AG08396 (cell line): Measurements from ENCODE around the gene NT5E.
"Not testable (repeated sequence)": the region's sequence is repeated elsewhere in the genome, so short reads cannot be mapped to it uniquely, and the experiment has no call there.

ENCODE experiments used
- DNase-seq: peaks from one replicate; pipeline ENCODE4 v3.0.0; 2012; ENCODE audit warnings: low spot score, mixed read lengths

The NT5E gene

DNA sequence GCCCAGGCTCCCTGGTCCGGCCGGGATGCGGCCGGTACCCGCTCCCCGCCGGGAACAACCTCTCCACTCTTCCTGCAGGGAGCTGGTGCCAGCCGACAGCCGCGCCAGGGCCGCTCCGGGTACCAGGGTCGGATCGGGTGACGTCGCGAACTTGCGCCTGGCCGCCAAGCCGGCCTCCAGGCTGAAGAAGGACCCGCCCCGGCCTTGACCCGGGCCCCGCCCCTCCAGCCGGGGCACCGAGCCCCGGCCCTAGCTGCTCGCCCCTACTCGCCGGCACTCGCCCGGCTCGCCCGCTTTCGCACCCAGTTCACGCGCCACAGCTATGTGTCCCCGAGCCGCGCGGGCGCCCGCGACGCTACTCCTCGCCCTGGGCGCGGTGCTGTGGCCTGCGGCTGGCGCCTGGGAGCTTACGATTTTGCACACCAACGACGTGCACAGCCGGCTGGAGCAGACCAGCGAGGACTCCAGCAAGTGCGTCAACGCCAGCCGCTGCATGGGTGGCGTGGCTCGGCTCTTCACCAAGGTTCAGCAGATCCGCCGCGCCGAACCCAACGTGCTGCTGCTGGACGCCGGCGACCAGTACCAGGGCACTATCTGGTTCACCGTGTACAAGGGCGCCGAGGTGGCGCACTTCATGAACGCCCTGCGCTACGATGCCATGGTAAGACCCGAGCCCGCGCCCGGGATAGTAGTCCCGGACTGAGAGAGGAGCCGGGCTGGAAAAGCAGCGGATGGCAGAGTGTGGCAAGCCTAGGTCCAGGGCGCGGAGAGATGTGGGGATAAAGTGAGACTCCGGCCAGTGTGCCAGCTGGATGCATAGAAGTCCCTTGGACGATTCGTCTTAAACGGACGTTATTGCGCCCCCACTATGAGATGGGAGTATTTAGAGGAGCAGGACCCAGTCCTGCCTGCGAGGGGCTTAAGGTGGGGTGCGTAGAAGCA lies at the start of gene NT5E:
TSS of gene NT5E (plus strand) at position 266 of the 942 bp plus-strand sequence. CDS start at position 323, 57 bp downstream.
- DNase-seq, result peak; percentile 88

DNA sequence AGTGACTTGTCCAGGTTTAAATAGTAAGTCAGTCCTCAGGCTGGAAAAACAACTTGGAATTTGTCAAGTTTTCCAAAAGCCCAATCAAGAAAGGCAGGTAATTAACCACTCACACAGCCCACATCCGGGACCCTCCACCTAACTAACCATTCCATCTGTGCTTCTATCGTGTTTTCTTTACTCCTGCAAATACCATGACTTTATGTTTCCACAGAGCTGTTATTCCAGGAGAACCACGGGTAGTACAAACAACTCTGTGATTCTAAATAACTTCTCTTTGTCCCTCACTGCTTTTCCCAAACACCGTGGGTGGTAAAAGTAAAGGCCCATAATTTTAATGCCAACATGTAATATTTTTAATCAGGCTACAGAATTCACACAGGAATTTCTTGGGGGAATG lies 49.6 kb upstream of the NT5E start:
- no peak for DNase-seq

DNA sequence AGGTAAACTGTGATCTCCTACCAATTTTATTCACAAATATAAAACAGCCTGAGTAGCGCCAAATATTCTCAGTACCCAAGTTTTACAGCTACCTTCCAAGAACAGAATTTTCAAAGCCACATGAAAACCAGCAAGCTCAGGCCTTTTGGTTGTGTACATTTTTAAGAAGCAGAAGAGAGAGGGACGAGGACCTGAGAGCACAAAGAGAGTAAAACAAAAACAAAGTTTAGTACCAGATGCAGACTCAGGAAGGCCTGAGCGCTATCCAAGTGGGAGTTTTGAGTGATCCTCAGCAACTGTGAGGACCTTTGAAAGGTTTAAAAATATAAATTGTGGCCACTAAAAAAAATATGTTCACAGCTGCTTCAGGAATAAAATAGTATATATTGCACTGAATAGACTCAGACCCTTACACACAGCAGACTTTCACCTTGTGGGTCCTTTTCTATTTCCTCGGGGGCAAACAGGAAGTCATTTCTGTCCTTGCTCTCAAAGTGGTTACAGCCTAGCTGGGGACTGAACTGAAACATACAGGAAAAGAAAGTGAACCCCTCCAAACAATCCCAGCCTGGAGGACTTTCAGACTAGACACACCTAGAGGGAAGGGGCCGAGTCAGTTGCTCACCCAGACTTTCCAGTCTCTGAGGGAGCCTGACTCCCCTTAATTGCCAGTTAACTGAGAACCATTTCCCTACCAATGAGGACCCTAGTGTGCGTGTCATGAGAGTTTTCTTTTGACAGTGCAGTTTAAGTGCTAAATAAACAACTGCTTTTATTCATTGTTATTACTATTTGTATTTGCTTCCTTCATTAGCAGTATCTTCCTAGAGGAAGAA lies 48.5 kb upstream of the NT5E start:
- DNase-seq, result no peak

DNA sequence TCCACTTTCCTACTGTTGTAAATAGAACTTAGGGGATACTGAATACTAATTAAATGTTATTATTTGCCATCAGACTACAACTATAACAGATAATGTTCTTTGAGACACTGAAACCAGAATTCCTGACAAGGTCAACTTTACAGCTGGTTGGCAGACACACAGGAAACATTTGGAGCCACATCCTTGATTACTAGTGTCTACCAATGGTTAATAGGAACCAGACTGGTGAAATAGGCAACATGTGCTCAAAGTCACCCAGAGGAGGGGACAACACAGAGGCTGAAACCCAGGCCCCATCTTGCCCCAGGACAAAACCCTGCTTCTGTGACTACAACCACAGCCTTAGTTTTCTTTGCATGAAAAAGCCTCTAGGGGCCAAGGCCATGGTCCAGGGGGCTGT lies 47.8 kb upstream of the NT5E start:
- no peak for DNase-seq

DNA sequence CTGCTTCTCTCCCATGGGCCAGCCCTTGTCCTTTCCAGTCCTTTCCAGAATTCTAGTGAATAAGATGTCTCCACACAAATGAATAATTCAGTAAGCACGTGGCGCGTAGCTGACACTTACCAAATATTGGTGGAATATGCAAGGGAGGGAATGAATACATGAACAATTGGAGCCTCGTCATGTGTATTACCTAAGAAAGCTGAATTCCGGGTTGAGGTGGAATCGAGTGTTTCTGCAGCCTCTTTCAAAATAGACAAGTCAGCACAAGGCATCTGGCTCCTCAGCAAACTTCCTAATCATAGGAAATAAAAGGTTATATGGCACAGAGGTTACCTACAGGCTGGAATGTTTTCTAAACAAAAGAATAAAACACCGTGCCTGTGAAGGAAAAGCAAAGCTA lies 47.0 kb upstream of the NT5E start:
- DNase-seq, result no peak

DNA sequence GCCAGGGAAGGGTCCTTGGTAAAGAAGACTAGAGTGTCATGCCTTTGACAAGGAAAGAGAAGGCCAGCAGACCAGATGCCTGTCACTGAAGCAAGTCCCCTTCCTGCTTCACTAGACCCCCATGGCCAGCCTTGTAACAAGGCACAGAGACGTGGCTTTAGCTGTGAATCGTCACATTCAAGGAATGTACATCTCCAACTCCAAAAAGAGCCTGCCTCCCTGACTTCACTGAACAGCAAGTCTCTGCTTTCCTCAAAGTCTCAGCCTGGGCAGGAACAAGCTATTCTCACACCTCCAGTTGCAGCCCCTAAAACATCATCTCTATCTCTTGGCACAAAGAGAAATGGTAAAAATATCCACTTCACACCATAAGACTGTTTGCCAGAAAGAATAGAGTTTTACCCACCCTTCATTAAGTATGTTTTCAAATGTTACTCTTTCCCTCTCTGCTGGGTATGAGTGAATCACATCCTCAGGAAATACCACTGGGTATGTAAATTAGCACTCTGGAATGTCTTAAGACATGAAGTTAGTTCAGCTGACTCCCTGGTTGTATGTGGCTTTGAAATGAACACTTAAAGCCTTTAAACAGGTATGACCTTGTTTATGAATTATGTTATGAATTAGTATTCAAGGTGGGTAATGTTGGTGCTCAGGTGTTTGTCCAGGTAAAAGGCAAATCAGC lies 46.4 kb upstream of the NT5E start:
- peak; percentile 59 for DNase-seq

DNA sequence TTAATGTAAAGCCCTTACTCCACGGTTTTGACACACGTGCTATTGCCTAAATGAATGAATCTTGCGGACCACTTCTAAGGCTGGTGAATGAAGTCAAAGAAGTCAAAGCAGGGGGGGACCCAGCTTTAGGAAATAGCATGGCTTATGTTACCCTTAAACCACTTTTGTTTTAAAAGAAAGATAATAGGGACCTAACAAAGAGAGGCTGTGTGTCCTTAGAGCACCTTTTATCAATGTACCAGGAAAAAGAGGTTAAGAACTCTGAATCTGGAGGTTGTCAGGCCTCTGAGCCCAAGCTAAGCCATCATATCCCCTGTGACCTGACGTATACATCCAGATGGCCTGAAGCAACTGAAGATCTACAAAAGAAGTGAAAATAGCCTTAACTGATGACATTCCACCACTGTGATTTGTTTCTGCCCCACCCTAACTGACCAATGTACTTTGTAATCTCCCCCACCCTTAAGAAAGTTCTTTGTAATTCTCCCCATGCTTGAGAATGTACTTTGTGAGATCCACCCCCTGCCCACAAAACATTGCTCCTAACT lies 45.8 kb upstream of the NT5E start:
- not testable (repeated sequence) for DNase-seq

DNA sequence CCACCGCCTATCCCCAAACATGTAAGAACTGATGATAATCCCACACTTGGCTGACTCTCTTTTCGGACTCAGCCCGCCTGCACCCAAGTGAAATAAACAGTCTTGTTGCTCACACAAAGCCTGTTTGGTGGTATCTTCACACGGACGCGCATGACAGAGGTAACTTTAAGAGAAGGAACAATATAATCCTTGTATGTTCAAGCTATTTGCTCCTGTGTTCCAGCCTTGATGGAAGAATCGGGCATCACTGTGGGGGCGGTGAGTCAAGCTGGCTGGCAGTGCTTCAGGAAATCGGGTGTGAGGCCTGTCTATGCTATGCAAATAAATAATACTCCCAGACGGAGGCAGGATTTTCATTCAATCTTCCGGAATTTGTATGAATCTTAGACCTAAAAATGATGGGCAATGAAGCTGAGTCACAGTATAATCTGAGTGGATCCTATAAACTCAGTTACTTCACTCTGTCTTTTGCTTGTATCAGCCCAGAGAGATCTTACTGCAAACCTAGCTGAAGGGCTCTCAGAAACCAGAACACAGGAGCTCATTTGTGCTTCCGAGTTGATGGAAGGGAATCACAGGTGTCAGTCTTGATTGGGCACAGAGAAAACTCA lies 45.2 kb upstream of the NT5E start:
- DNase-seq, result peak; percentile 72

DNA sequence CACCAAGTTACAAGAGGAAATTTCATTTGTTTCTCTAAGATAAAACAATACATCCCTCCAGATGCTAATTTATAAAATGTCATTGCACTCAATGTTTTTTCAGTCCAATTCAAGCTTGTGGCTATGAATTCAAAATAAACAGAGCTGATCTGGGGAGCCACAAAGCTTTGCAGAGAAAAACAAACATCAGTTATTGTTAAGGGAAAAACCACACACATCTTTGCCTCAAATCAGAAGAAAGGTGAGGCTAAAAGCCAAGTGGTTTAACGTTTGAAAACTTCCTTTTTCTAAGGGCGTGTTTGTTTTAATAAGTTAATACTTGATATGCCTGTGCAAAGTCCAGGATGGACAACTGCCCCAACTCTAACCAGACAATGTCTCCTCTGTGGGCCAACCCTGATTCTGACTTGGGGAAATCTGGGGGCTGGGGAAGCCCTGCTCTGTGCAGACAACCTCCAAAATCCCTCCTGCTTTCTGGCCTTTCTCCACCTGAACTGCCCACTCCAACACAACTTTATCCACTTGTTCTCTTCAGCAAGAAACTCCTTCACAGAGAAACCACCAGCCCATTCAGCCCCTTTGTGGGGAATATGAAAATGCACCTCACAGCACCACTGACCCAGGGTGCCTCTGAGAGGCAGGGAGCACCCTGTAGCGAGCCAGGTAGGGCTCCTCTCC lies 44.6 kb upstream of the NT5E start:
- DNase-seq, result no peak

DNA sequence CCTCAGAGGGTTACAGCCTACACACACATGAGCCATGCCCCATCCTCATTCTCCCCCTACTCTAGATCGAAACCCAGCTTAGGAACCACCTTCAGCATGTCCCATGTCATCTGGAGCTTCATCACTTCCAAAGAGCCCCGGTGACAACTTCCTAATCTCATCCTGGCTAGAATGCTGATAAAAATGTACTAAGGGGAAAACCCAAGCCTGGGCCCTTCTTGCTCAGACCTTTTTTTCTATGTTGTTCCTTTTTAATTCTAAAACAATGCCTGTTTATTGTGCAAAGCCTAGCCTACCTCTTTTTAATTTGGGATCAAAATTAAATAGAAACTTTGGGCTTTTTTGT lies 44.1 kb upstream of the NT5E start:
- DNase-seq, result no peak

DNA sequence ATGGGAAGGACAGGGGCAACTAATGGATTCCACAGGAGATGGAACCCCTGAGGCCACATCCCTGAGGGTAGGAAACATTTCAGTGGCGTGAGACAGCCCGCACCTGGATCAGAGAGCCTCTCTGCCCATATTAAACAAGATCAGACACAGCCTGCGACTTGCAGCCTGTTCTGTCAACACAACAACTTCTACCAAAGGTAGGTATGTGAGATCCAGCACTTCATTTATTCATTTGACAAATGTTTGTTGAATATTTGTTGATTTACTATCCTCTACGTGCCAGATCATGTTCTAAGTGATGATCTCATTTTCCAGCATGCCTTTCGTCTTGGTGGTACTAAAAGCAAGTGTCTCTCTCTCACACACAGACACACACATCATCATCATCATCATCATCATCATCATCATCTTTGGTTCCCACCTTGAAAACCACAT lies 43.2 kb upstream of the NT5E start:
- DNase-seq, result no peak

DNA sequence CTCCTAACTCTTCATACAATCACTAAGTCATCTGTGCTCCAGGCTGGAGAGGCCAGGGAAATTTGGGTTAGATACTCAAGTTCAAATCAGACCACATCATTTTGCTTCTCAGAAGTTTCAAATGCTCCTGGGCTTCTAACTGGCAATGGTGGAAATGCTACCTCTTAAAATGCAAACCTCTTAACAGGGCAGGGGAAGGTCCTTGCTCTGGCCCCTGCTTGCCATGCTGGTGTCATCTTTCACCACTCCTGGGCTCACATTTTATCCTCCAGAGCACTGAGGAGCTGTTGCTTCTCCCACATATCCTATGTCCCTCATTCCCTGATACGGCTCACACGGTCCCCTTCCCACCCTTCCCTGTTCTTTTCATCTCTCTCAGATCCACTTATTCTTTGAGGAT lies 41.8 kb upstream of the NT5E start:
- no peak for DNase-seq

DNA sequence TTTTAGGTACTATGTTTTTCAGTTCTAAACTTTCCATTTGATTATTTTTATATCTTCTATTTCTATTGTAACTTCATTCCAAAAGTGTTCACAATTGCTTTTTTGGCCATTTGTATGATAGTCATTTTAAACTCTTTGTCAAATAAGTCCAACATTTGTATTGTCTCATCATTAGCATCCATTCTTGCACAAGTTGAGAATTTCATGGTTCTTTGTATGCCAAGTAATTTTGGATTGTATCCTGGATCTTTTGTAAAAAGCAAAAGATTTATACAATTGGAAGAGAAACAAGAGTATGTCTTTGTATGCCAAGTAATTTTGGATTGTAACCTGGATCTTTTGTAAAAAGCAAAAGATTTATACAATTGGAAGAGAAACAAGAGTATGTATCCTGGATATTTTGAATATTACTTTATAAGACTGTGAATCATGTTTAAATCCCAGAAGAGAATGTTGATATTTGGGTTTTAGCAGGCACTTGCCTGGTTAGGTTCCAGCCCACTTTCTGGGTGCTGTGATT lies 36.9 kb upstream of the NT5E start:
- no peak for DNase-seq

DNA sequence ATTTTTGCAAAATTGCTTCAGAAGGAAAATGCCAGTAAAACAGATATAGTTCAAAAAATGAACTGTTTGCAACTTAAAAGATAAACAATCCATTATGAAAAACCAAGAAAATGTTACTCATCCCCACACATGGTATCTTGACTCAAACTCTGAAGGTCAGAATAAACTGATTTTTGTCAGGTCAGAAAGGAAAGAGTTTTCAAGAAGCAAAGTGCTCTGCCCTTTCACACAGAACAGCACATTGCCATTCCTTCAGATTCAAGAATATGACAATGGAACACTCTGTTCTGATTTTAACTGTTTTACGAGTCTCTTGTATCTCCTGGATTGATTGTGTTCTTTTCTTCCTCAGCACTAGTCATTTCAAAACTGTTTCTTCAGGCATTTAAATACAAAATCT lies 33.8 kb upstream of the NT5E start:
- no peak for DNase-seq

DNA sequence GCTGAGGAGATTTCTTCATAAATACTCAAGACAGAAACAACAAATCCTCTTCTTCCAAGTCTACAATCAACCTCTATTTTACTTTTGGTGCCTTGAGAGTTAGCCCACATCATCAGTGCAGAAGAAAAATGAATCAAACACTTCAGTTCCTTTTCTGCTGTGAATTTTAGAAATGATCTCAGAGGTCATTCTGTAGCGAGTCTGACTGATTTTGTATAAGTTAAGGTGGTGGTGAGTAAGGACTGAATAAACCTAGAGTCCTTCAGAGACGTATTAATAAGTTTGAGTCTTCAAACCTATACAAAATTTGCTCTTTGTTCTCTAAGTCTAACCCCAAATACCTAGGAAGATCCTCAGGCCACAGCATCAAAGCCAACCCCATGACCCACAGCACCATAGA lies 33.1 kb upstream of the NT5E start:
- DNase-seq, result no peak

DNA sequence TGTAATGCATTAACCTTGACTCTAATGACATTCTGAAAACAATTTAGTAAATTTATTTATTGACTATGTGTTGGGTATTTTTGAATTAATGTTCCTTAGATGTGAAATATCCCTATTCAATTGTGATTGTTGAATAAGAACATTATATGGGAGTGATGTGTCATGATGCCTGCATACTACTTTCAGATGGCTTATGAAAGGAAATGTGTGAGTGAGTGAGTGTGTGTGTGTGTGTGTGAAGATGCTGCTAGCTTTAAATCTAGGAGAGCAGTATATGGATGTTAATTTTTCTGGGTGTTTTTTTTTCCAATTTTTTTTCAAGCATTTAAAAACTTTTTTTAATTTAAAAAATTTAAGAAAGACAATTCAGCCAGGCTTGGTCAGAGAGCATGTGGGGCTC lies 32.5 kb upstream of the NT5E start:
- DNase-seq, result no peak

DNA sequence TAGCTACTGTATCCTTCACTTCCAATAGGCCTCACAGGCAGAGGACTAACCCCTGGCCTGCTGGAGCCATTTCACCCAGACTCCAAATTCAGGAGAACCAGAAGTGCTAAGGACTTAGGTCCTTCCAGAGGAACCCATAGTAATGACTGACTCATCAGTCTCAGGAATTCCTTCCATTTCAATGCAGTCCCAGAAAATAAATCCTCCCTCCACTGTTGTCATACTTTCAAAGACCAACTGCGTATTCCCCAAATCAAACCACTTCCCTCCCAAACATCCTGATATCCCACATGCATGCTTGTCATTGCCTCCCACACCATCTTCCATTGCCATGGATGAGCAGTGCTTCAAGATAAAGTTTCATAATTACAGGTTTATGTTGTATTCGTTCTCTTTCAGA lies 31.8 kb upstream of the NT5E start:
- peak; percentile 44 for DNase-seq

DNA sequence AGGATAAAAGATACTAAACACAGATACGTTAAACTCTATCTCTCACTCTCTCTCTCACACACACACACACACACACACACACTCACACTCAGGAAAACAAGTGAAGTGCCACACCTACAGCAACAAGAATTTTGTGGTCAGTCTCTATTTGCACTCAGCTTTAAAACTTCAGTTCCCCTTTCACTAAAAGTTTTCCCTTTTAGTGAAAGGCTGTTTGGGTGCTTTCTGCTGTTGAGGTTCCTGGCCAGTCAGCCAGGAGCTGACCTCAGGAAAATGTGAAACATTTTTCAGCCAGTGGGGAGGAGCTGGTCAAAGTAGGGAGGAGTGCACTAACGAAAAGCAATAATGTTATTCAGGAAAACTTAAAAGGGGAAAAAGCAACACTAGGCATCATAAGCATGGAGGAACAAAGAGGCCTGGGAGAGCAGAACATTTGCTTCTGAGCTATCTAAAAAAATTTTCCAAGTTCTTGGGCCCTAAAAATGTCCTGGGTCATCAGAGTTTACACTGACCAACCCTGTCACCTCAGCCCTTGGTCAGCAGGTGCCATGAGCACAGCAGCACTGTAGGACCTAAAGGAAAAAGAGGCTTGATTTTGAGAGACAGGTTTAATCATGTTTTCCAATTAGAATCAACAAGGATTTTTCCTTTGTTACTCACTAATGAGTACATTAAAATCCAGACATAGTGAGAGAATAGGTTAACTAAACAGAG lies 30.7 kb upstream of the NT5E start:
- no peak for DNase-seq

DNA sequence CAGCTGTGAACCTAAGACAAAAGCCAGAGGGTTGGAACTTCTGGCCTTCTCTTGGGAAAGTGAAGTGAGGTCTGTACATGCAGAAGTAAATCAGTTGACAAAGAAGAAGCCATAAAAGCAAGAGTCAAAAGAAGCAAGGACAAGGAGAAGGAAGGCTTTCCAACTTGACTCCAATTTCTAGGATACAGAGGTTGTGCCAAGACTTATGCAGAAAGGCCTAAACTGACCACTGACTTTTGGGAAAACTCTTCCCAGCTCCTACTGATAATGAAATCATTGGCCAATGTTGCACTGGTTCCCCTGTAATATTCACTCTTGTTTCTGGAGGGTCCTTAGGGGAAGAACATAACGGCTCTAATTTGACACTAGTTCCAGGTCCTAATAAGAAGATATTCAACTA lies 29.3 kb upstream of the NT5E start:
- no peak for DNase-seq

DNA sequence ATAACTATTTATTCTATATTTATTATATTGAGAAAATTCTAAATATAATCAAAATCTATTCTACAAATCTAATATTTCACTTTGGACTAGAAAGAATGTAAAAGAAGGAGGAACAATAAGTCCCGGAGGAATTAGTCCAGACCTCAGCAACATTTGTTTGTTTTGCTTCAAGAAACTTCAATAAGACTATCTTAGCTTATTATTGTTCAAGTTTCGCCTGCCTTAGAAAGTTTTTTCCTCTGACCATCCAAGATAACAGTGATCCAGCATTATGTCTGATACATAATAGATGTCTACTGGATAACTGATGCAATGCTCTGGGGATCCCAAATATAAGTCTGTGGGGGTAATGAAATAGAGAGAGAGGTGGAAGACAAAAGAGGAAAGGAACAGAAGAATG lies 28.7 kb upstream of the NT5E start:
- no peak for DNase-seq
